SU-DHL-6 (cell line): ENCODE data around the gene KIF13A.

ENCODE experiments used
- EZH2phosphoT487 ChIP-seq: fragments of 200-600 bp; sonication (generic), shearing (Covaris generic); conservative IDR thresholded peaks from 2 replicates; pipeline ENCODE4 v1.6.1; 2018; ENCODE audit warnings: mild to moderate bottlenecking, antibody characterized with exemption, low read length, moderate library complexity, mixed read lengths
- TF ChIP-seq, protein P1 (sequence below): fragments of 200-600 bp; sonication (generic); IDR thresholded peaks from one replicate; pipeline ENCODE4 v1.5.1; 2017; ENCODE audit warnings: antibody characterized with exemption, mild to moderate bottlenecking, low read length, moderate library complexity; ENCODE audit not compliant: insufficient read depth, poor library complexity, severe bottlenecking

DNA sequence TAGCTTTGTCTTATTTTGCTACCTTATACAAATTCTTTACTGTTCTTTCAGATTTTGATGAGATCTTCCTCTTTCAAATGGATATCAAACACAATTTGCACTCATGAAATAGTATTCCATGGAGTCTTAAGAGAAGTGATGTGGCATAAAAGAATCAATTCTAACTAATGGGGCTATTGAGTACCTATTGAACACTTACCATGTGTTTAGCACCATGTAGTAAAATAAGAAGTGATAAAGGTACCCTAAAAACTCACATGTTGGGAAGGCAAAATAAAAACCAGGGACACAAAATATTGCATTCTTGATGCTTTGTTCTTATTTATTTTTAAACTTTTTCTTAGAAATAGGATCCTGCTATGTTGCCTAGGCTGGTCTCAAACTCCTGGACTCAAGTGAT is 56.2 kb downstream of the KIF13A start:
- TF ChIP-seq, protein P1, sequence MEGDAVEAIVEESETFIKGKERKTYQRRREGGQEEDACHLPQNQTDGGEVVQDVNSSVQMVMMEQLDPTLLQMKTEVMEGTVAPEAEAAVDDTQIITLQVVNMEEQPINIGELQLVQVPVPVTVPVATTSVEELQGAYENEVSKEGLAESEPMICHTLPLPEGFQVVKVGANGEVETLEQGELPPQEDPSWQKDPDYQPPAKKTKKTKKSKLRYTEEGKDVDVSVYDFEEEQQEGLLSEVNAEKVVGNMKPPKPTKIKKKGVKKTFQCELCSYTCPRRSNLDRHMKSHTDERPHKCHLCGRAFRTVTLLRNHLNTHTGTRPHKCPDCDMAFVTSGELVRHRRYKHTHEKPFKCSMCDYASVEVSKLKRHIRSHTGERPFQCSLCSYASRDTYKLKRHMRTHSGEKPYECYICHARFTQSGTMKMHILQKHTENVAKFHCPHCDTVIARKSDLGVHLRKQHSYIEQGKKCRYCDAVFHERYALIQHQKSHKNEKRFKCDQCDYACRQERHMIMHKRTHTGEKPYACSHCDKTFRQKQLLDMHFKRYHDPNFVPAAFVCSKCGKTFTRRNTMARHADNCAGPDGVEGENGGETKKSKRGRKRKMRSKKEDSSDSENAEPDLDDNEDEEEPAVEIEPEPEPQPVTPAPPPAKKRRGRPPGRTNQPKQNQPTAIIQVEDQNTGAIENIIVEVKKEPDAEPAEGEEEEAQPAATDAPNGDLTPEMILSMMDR = no peak
- TF ChIP-seq EZH2phosphoT487 = no peak
